Mucosa of rectum (tissue), 2 donors: ENCODE data around the gene MAZ.
"Not testable (repeated sequence)": the region's sequence is repeated elsewhere in the genome, so short reads cannot be mapped to it uniquely, and the experiment has no call there.

Experiments
- H3K27ac ChIP-seq, 2 donors: one replicate each; pipeline ENCODE4 v1.7.0; 2013; ENCODE audit warnings: inconsistent platforms in 2 of 2, low read depth in 2 of 2, low read length in 2 of 2
- H3K27me3 ChIP-seq, 2 donors: one replicate each; pipeline ENCODE4 v1.7.0; 2013; ENCODE audit warnings: low read length in 2 of 2; ENCODE audit not compliant: control insufficient read depth in 2 of 2, insufficient read depth in 2 of 2
- H3K36me3 ChIP-seq, 2 donors: one replicate each; pipeline ENCODE4 v1.7.0; 2013; ENCODE audit warnings: low read length in 2 of 2; ENCODE audit not compliant: control insufficient read depth in 2 of 2, insufficient read depth in 2 of 2
- H3K4me1 ChIP-seq, 2 donors: one replicate each; pipeline ENCODE4 v1.7.0; 2013; ENCODE audit warnings: low read length in 2 of 2, mild to moderate bottlenecking in 1 of 2; ENCODE audit not compliant: control insufficient read depth in 2 of 2, insufficient read depth in 2 of 2
- H3K4me3 ChIP-seq, 2 donors: one replicate each; pipeline ENCODE4 v1.7.0; 2013; ENCODE audit warnings: low read length in 2 of 2
- H3K9ac ChIP-seq, 2 donors: one replicate each; pipeline ENCODE4 v1.7.0; 2013; ENCODE audit warnings: low read length in 2 of 2, low read depth in 1 of 2, mild to moderate bottlenecking in 1 of 2
- H3K9me3 ChIP-seq, 2 donors: one replicate each; pipeline ENCODE4 v1.7.0; 2013; ENCODE audit warnings: low read length in 2 of 2; ENCODE audit not compliant: control insufficient read depth in 2 of 2
- donor health status: healthy.
- donor health status: Normal muscosa, but diverticular disease.

The MAZ gene

DNA sequence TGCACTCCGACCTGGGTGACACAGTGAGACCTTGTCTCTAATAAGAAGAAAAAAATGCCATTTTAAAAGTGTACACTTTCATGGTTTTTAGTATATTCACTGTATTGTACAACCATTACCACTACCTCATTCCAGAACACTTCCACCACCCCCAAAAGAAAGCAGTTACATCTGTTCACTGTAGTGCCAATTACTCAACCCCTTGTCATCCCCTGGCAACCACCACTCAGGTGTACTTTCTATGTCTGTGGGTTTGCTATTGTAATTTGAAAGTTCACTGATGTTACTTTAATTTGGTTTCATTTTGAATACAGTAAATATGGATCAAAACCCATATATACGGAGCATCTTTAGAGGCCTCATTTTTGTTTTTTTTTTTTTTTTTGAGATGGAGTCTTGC is 22.2 kb upstream of the MAZ start:
- Histone ChIP-seq H3K9me3 (no peaks in the 10 kb centered on the region), H3K27ac (no peak overlapping the region), H3K27me3 (no peaks in the 10 kb centered on the region), H3K36me3 (peaks cover 0 to 5% of the 10 kb centered on the region in 2 donors), H3K9ac (no peak overlapping the region), H3K4me3 (no peak overlapping the region), H3K4me1 (peaks cover 0 to 2% of the 10 kb centered on the region in 2 donors)

DNA sequence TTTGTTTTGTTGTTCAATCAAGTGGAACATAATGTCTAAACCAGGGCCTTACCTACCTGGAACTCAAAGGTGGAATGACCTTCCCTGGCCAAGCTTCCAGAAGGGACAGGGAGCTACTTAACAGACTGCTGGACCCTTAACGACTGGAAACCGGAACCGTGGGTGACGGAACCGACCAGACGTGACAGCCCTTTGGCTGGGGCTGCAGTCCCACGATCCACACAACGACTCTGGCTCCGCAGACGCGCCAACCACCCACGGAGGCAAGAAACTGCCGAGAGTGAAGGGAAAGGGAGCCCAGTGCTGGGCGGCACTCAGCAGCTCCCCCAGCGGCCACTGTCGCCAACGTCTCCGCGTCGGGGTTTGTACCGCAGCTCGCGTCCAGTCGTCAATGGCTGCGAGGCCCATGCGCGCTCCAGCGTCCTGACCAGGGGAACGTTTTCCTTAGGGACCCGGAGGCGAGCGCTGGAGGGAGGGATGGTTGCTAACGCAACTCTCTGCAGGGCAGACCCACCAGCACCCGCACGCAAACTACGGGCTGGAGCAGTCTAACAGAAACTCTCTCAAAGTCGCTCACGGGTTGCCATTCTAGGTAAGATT is 21.3 kb upstream of the MAZ start:
- Histone ChIP-seq H3K9me3 (no peaks in the 10 kb centered on the region), H3K9ac (peak overlapping the region in 1 of 2 donors; percentile 14), H3K4me1 (peaks cover 3 to 5% of the 10 kb centered on the region in 2 donors), H3K27ac (no peak overlapping the region), H3K36me3 (peaks cover 0 to 5% of the 10 kb centered on the region in 2 donors), H3K4me3 (peak overlapping the region in 1 of 2 donors; percentile 27), H3K27me3 (no peaks in the 10 kb centered on the region)

DNA sequence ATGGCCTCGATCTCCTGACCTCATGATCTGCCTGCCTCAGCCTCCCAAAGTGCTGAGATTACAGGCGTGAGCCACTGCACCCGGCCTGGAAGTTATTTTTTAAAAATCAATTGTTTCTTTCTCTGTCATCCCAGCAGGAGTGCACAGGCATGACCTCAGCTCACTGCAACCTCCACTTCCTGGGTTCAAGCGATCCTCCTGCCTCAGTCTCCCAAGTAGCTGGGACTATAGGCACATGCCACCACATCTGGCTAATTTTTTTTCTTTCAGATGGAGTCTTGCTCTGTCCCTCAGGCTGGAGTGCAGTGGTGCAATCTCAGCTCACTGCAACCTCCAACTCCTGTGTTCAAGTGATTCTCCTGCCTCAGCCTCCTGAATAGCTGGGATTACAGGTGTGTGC is 19.2 kb upstream of the MAZ start:
- H3K27ac ChIP-seq, H3K9me3 ChIP-seq, H3K4me3 ChIP-seq, H3K36me3 ChIP-seq, H3K9ac ChIP-seq, H3K27me3 ChIP-seq: not testable (repeated sequence)
- peaks cover 5 to 17% of the 10 kb centered on the region in 2 donors for H3K4me1 ChIP-seq

DNA sequence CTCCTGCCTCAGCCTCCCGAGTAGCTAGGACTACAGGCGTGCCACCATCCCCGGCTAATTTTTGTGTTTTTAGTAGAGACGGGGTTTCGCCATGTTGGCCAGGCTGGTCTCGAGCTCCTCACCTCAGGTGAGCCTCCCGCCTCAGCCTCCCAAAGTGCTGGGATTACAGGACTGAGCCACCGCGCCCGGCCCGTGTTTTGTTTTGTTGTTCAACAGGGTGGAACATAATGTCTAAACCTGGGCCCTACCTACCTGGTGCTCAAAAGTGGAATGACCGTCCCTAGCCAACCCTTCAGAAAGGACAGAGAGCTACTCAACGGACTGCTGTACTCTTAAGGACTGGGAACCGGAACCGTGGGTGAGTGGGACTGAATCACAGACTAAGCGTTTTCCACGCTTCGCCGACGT is 16.6 kb upstream of the MAZ start:
- Histone ChIP-seq H3K9ac (peak overlapping the region; percentile 75 to 96), H3K36me3 (no peaks in the 10 kb centered on the region), H3K27me3 (no peaks in the 10 kb centered on the region), H3K4me1 (peaks cover 9 to 23% of the 10 kb centered on the region in 2 donors), H3K4me3 (peak overlapping the region; percentile 82 to 99), H3K9me3 (no peaks in the 10 kb centered on the region), H3K27ac (peak overlapping the region; percentile 80 to 94)

DNA sequence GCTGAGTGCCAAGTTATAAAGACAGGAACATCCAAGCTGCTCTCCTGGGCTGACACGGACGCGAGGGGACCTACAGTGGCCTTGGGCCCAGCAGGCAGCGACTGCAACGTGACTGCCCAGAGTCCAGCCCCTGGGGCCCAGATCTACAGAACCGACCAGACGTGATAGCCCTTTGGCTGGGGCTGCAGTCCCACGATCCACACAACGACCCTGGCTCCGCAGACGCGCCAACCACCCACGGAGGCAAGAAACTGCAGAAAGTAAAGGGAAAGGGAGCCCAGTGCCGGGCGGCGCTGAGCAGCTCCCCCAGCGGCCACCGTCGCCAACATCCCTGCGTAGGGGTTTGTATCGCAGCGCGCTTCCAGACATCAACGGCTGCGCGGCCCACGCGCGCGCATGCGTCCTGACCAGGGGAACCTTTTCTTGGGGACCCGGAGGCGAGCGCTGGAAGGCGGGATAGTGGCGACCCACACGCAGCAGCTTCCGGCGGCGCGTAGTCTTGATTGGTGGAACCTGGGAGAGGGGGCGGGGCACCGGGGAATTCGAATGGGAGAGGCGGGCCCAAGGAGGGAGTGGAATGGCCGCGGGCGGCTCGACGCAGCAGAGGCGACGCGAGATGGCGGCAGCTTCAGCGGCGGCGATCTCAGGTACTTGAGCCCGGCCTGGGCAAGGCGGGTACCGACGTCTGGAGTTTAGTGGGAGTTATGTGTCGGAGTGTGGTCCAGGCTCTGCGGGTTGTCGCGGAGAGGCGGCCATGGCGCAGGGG is 16.0 kb upstream of the MAZ start, which contains the start of gene KIF22:
Gene KIF22, plus strand, starts transcription at position 569 of the 766 bp plus-strand sequence. Its CDS starts 9 bp downstream, at position 578.
- peak within 1 kb of the TSS; percentile 80 to 94 for H3K27ac ChIP-seq
- H3K4me3 ChIP-seq = peak within 1 kb of the TSS; percentile 94 to 99
- H3K4me1 ChIP-seq = peaks cover 9 to 22% of the 10 kb centered on the region in 2 donors
- H3K36me3 ChIP-seq = no peaks in the 10 kb centered on the region
- H3K9me3 ChIP-seq = no peaks in the 10 kb centered on the region
- no peaks in the 10 kb centered on the region for H3K27me3 ChIP-seq
- peak within 1 kb of the TSS; percentile 87 to 96 for H3K9ac ChIP-seq

DNA sequence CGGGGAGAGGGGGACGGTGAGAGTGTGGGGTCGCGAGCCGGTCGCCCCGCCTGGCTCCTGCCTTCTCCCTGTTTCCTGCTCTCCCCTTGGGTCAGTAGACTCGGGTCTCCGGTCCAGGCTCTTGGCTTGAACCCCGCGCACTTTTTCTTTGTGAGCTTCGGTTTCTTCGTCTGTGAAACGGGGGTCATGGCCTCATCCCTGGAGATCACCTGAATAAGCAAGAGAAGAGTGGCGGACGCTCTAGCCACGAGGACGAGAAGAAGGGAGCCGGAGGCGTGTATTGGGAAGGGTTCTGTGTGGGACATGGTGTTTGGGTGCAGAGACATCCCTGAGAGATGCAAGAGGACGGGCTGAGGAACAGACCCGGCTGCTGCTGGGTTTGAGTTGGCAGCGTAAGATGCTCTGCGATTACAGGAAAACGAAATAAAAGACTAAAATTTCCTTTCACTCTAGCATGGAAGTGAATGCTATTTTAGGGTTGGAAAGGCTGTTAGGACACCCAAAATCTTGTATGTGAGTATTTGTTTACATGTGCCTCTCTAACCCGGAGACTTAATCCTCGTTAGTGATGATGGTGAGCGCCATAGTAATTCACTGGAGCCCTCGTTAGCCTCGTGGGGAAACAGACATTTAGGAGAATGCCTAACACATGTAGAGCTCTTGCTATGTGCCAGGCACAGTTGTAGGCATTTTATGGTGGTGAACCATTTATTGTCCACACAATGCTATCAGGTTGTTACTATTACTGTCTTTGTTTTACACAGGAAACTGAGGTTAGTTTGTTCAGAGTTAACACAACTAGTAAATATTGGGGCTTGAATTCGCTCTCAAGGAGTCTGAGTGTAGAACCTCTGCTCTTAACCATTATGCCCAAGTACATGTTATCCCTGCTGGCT is 15.1 kb upstream of the MAZ start:
- H3K27me3 ChIP-seq = no peaks in the 10 kb centered on the region
- peak overlapping the region; percentile 63 to 77 for H3K27ac ChIP-seq
- H3K4me3 ChIP-seq = peak overlapping the region; percentile 94 to 99
- H3K9ac ChIP-seq = peak overlapping the region; percentile 74 to 87
- no peaks in the 10 kb centered on the region for H3K36me3 ChIP-seq
- peaks cover 9 to 20% of the 10 kb centered on the region in 2 donors for H3K4me1 ChIP-seq
- no peaks in the 10 kb centered on the region for H3K9me3 ChIP-seq

DNA sequence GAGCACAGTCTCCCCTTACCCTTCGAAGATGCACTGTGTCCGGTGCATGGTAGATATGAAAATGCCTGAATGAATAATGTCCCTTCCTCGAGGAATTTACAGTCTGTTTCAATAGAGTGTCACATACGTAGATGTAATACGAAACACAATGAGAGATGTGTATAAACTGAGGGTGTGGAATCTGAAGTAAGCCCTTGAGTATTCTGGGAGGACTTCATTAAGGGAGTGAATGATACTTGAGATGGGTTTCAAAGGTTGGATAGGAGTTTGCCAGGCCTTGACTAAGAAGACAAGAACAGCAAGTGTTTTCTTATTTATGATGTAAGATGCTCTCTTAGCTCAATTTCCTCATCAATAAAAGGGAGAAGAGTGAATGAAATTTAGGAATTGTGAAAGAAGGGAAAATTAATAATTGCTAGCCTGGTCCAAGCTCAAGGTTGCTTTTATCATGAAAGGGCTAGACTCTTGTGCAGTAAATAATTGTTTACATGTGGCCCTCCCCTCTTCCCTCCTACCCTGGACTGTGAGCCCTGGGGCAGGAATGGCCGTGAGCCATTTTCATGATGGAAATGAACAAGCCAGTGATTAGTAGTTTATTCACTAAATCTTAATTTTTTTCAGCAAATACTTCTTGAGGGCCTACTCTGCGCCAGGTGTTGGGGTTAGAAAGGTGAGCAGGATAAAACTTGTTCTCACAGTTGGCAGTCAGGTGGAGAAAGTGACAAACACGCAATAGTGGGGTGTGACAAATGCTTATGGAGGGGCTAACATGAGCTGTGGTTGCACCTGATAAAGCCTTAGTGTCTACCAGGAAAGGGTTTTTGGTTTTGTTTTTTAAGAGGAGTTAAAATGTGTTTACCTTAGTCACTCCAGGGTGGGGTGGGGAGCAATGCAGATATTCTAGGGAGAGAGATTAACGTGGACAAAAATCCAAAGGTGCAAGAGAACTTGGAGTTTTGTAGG is 14.2 kb upstream of the MAZ start:
- H3K27ac ChIP-seq = no peak overlapping the region
- H3K9ac ChIP-seq = peak overlapping the region in 1 of 2 donors; percentile 87

DNA sequence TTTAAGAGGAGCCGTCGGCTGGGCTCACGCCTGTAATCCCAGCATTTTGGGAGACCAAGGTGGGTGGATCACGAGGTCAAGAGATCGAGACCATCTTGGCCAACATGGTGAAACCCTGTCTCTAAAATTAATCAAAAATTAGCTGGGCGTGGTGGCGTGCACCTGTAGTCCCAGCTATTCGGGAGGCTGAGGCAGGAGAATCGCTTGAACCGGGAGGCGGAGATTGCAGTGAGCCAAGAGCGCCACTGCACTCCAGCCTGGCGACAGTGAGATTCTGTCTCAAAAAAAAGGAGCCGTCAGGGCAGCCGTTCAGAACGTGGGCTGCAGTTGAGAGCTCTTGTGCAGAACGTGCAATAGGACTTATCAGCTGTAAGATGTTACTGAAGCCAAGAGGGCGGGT is 13.2 kb upstream of the MAZ start:
- H3K9me3 ChIP-seq, H3K4me3 ChIP-seq, H3K27ac ChIP-seq, H3K27me3 ChIP-seq, H3K9ac ChIP-seq: not testable (repeated sequence)
- Histone ChIP-seq H3K36me3 (peaks cover 7 to 15% of the 10 kb centered on the region in 2 donors), H3K4me1 (peaks cover 9 to 20% of the 10 kb centered on the region in 2 donors)

More for the DNA sequence above, 14.2 kb upstream of the MAZ start:
- H3K4me3 ChIP-seq = peak overlapping the region; percentile 94 to 99
- peaks cover 0 to 6% of the 10 kb centered on the region in 2 donors for H3K36me3 ChIP-seq
- H3K4me1 ChIP-seq = peaks cover 9 to 20% of the 10 kb centered on the region in 2 donors
- H3K27me3 ChIP-seq = no peaks in the 10 kb centered on the region
- H3K9me3 ChIP-seq = no peaks in the 10 kb centered on the region

DNA sequence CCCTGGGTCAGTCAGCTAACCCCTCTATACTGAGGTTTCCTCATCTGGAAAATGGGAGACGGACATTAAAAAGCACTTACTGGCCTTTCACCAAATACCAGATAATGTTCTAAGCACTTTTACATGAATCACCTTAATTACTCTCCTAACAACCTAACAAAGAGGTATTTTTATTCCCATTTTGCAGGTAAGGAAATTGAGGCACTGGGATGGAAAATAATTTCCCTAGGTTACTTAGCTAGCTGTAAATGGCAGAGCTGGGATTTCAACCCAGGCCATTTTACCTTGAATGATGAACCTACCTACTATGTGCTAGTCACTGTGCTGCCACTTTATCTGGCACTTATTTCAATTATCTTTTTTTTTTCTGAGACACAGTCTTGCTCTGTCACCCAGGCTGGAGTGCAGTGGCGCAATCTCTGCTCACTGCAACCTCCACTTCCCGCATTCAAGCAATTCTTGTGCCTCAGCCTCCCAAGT is 12.1 kb upstream of the MAZ start:
- Histone ChIP-seq H3K9me3 (no peaks in the 10 kb centered on the region), H3K9ac (no peak overlapping the region), H3K4me3 (no peak overlapping the region), H3K27me3 (no peaks in the 10 kb centered on the region), H3K36me3 (peaks cover 18 to 26% of the 10 kb centered on the region in 2 donors), H3K4me1 (peaks cover 9 to 20% of the 10 kb centered on the region in 2 donors), H3K27ac (no peak overlapping the region)
